GM21723 (cell line): Measurements from ENCODE around the gene AGPAT2.

ENCODE experiments used
- ATAC-seq: cut with Tn5 transposase; IDR thresholded peaks from one replicate; pipeline ENCODE4 v1.9.1; 2021; ENCODE audit warnings: mild to moderate bottlenecking, moderate library complexity; ENCODE audit not compliant: unreplicated experiment

The AGPAT2 gene

DNA sequence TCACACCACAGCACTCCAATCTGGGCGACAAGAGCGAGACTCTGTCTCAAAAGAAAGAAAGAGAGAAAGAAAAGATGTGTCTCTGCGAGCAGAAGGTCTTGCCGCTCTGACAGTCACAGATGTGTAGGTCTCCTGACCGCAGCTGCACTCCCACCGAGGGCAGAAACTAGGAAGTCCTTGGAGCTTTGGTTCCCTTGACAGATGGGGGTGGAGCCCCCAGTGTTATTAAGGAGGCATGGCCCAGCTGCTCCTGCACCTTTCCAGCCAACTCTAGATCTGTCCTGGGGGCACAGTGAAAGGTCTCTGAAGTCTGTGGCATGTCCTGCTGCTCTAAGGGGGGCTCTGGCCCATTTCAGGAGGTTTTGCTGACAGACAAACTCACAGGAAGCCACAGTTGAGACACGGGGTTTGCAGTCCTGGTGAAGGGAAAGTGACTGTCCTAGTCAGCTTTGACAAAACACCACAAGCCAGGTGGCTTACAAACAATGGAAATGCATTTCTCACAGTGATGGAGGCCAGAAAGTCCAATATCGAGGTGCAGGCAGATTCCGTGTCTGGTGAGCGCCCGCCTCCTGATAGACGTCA lies 16.1 kb upstream of the AGPAT2 start:
- ATAC-seq = no peak

DNA sequence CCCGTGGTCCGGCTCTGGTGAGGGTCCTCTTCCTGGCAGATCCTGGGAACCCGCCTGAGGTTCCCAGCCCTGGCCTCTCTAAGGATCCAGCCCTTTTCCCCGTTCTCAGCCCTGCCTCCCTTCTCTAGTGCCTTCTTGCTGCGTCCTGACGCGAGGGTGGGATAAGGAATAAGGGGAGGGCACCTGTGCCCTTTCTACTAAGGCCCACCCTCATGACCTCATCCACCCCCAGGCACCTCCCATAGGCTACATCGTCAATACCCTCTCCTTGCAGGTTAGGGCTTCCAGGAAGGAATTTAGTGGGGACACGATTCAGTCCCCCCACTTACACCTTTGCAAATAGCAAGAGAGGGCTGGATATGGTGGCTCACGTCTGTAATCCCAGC lies 14.4 kb upstream of the AGPAT2 start:
- ATAC-seq = peak; percentile 8

DNA sequence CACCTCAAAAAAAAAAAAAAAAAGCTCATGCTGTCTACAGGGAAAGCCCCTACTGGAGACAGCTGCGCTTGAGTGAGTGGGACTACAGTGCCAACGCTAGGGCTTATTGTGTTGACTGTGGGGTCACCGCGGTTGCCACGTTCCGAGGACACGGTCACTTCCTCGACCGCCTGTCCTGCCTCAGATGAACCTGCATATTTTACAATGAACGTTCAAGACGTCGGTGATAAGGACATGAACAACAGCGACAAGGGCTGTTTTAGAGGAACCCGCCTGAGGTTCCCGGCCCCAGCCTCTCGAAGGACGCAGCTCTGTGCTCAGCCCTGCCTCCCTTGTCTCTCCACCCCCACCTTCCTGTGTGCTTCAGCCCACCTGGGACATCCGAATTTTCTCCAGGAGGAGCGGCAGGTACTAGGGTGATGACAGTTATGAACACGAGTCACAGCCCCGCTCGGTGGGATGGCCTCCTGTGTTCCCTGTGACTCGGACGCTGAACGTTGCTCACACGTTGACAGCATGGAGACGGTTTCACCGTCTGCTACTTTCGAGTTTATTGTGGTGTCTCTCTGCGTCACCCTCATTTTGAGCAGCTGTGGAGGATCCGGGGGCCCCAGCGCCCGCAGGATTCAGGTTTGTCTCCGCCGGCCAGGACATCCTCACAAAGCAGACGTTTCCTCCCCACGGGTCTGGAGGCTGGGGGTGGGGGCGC lies 13.9 kb upstream of the AGPAT2 start:
- peak; percentile 75 for ATAC-seq

DNA sequence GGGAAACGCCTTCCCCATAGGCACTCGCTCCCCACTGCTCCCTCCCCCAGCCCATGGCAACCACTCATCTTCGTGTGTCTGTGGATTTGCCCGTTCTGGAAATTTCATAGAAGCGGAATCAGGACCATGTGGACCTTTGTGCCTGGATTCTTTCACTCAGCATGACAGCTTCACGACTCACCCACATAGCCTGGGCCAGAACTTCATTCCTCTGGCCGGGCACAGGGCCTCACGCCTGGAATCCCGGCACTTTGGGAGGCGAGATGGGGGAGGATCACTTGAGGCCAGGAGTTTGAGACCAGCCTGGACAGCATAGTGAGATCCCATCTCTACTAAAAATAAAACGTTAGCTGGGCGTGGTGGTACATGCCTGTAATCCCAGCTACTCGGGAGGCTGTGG lies 13.0 kb upstream of the AGPAT2 start:
- ATAC-seq = no peak

DNA sequence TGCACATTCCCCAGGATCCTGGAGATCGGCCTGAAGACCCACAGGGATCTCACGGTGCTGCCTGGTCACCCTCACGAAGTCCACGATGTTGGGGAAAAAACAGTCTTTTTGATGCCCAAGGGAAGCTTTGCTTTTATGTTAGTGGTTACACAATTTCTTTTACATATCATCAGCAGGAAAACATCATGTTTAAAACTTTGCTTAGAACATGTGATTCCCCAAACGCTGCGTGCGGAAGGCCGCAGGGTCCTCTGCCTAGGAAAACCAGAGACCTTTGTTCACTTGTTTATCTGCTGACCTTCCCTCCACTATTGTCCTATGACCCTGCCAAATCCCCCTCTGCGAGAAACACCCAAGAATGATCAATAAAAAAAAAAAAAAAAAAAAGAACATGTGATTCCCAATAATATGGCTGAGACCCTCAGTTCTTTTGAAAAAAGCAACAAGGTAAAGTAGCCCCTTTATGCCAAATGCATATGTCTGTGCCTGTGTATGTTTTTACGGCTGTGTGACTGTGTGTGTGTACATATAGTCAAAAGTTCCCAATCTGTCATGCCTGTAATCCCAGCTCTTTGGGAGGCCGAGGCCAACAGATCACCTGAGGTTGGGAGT lies 11.5 kb upstream of the AGPAT2 start:
- ATAC-seq = no peak

DNA sequence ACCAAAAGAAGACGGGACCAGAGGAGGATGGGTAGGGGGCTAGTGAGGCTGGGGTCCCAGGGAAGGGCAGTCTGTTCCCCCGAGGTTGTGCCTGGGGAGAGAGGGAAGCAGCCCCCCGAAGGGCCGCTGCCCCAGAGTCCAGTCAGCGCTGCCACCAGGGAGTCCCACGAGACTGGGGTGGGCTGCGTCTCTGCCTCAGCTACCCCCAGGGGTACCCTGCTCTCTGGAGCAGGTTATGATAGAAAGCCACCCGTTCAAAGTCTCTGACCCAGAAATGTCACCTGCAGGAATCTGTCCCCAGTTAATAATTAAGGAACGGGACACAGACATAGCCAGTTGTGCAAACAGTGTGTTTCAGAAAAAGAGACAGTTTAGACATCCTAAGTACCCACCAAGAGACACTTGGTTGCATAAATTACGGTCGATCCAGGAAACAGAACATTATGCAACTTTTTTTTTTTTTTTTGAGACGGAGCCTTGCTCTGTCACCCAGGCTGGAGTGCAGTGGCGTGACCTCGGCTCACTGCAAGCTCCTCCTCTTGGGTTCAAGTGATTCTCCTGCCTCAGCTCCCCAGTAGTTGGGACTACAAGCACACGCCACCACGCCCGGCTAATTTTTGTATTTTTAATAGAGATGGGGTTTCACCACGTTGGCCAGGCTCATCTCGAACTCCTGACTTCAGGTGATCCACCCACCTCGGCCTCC lies 10.7 kb upstream of the AGPAT2 start:
- no peak for ATAC-seq

DNA sequence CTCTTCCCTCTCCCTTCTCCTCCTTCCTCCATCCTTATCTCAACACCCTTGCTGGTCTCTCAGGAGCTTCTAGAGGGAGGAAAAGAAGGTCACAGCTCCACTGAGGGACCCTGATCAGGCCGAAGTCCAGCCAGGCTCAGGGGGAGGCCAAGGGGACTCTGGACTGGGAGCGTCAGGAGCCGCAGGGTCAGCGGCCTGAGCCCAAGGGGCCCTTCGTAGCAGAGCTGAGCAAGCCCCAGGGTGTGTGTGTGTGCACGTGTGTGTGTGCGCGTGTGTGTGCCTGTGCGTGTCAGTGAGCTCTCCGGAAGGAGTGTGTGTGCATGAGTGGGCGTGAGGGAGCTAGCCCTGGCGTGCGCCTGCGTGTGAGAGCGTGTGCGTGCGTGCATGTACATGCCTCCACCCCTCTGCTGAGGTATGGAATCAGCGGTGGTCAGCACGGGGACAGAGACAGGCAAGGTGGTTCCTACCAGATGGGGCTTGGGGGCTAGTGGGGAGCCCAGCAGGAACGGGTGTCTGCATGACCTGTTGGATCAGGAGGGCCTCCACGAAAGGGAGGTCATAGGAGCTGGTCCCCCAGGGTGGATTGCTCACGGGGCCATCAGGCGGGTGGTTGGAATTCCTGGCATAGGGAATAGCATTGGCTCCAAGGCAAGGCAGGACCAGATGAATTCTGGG lies 10.0 kb upstream of the AGPAT2 start:
- ATAC-seq = no peak

DNA sequence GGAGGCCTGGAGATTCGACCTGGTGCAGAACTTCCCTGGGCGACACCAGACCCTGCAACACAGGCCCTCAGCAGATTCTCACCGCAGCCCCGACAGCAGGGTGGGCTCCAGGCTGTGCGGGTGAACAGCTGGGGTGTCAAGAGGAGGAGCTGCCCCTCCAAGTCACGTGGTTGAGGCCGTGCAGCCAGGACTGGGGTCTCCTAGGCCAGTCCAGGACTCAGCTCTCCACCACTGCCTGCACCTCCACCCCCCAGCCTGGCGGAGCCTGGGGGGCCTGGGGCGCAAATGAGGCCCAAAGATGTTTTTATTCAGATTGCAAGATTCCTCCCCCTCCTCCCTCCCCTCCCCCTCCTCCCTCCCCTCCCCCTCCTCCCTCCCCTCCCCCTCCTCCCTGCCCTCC lies 9.2 kb upstream of the AGPAT2 start:
- ATAC-seq = no peak

DNA sequence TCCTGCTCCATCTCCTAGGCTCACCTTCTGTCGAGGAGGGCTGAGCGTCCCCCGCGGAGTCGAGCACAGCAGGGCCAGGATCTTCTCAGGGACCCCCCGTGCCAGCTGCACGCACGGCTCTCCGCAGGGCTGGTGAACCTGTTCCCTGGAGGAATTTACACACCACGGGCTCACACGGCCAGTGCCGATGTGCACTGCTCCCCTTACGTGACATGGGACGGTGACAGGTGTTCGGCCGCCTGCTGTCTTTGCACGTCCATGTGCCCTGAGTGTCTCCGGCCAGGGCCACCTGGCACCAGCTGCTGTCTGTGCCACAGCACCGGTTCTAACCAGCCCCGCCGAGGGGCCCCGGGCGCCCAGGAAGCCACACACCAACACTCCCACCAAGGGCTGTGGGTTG lies 8.7 kb upstream of the AGPAT2 start:
- no peak for ATAC-seq

DNA sequence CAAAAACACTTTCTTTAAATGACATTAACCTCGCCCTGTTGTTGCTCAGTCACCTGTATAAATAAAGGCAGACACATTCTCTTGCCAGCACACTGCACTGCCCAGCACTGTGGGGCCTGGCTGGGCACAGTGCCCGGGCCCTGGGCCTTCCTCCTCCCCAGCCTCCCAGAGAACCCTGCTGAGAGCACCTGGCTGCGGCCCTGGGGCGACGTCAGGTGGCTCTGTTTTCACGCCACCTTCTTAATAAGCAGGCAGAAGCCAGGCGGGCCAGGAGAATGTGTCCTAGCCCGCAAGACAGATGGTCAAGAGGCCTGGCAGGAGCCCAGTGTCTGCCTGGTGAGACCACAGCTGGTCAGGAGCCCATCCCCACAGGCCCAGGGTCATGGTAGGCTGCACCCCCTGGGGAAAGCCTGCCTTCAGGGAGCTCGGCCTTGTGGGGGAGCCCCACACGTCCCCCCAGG lies 8.2 kb upstream of the AGPAT2 start:
- ATAC-seq = no peak

DNA sequence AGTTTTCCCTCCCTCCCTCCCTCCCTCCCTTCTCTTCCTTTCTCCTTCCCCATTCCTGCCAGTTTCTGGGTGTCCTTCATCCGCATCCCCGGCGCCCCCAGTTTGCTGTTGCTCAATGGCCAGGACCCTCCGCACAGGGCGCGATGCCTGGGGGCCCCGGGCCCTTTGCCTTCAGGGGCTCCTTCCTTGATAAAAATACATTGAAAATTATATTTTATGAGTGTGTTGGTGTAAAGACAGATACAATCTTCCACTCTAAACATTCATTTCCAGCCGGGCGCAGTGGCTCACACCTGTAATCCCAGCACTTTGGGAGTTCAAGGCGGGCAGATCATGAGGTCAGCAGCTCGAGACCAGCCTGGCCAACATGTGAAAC lies 7.6 kb upstream of the AGPAT2 start:
- ATAC-seq = no peak

DNA sequence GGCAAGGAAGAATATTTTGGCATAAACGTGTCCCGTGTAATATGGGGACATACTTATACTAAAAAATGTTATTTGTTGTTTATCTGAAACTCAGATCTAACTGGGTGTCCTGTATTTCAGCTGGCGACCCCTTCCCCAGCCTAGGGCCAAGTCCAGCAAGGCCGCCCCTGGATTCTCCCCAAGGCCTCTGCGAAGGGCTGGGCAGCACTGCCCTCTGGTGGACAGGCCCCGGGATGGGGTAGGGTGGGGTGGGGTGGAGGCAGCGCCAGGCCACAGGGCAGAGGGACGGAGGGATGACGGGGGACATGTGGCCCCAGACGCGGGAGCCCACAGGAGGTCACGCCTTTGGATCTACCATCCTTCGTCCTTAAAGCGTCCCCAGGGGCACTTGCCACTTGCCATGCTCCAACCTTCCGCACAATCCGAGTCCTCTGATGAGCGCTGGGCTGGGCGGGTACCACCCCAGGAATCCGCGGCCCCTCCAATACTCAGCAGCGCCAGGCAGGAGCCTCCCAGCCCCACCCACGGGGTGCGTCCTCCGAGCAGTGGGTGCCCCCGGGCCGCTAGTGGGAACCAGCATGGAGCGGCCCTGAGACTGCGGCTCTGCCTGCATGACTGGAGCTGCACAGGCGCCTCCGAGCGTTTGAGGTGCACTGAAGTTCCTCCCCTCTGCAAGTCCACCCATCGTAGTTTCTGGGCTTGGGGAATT lies 7.1 kb upstream of the AGPAT2 start:
- no peak for ATAC-seq

DNA sequence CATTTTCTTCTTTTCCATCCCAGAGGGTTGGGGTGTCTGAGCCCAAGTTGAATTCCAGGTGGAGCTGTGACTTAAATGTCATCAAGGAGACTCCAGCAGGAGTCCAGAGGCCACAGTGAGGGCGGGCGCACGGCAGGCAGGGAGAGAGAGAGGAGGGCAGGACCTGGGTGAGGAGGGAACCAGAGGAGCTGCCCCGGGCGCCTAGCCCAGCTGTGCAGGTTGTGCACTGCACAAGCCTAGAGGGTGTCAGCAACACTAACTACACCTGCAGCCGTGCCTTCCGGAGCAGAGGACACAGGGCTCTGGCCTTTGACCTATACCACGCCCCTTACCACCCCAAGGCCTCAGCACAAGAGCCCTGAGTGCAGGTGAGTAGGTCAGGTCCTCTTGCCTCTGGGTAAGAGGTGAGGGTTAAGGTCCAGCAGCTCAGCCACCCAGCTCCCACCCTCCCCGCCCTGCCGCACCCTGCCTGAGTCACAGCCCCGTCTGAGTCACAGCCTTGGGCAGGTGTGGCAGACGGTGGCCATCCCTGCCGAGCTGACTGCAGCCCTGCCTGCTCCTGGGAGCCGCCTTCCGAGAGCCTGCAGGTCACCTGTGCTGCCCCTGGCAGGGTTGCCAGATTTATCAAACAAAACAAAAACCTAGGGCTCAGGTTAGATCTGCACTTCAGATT lies 6.4 kb upstream of the AGPAT2 start:
- no peak for ATAC-seq

DNA sequence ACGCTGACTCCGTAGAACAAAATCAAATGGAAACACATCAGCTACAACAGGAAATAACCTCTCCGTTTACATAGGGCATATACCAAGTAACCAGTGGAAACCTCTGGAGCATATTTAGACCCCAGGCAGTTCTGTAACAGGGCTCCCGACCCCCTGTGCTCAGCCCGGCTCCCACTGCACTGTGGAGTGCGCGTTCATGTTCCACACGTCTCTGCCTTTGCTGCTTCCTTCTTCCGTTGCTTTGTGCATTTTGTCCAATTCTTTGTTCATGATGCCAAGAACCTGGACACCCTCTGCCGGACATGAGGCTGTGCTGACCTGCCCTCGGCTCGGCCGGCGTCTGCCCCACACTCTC lies 5.9 kb upstream of the AGPAT2 start:
- no peak for ATAC-seq

DNA sequence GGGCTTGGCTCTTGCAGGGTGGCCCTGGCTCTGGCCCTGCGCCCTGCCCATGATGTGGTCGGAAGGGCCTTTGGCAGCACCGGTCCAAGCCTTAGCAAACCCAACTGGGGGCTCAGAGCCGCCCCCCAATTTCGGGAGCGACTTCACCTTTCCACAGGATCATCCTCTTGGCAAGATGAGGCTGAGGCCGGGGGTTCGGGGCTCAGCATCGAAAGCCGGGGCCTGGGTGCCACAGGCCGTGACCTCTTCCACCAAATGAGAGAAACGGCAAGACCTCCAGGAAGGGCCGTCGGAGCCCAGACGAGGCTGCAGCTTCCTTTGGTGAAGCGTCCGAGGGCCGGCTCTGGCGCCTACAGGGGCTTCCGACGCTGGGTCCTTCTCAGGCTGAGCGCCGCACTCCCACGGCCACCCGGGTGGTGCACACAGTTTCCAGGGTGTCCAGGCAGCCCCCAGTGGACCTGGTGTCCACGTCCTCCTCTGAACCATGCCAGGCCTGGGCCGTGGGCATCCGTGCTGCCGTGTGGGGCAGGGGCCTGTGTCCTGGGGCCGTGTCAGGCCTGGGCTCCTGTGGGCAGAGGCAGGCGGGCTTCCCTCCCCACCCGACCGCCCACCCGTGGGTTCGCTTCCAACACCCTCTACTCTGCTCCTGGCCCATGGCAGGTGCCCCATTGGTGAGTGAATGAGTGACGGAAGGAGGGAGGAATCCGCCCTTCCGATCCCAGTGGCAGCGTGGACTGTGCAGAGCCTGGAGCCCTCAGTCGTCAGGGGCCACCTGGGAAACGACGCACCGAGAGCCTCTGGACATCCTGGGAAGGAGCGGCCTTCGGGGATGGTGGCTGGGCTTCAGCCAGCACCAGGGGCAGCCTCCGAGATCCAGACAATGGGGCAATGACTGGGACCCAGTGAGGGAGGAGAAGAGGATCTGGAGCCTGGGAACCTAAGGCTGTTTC lies 5.2 kb upstream of the AGPAT2 start:
- no peak for ATAC-seq

DNA sequence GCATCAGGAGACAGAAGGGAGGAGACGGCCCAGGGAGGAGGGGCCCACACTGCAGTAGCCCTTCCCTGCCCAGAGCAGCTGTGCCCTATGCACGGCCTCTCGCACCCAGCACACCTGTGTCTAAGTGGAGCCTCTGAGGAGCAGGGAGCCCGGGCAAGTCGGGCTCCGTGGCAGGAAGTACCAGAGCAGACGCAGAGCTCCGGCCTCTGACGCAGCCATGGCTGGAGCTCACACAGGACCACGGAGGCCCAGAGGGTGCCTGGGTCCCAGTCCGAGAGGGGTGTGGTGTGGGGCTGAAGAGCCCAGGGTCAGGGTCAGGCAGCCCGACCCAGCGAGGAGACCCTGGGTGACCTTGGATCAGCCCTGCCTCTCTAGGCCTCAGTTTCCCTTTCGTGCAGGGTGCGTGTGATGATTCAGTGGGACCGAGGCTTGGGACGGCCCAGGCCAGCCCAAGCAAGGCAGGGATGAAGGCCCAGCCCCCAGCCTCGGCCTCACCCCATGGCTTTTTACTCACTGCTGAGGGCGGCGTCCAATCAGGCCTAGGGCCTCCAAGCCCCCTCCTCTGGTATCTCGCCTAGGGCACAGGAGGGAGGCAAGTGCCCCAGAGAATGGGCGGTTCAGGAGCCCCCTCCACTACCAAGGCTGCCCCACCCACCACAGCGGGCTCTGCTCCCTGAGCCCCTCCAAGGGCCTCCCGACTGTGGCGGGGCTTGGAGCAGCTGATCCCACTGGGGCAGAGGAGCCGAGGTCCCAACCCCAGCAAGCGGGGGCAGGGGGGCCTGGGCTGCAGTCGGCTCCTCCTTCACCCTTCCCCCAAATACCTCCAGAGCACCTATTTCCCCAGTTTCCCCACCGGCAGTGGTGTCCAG lies 4.3 kb upstream of the AGPAT2 start:
- ATAC-seq = no peak

DNA sequence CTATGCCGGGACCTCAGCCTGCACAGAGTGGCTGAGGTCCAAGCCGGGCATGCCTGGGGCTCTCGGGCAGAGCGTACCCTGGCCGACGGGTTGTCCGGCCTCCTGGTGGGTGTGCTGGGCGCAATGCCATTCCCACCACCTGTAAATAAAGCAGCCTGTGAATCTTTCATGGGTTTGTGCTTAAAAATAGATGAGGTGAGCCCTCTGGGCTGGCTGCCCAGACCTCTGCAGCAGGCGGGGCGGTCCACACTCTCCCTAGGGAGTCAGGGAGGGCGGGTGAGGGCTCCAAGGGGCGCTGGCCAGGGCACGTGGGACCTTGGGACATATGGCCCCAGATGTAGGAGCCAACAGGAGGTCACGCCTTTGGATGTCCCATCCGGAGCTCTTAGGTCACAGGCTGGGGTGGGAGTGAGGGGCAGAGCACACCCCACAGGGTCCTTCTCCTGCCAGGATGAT lies 3.6 kb upstream of the AGPAT2 start:
- no peak for ATAC-seq
